GM18873 (cell line): Measurements from ENCODE around the gene KCNAB1.

Experiments
- ATAC-seq: cut with Tn5 transposase; IDR thresholded peaks from one replicate; pipeline ENCODE4 v1.9.1; 2021; ENCODE audit warnings: mild to moderate bottlenecking, moderate library complexity, moderate number of reproducible peaks; ENCODE audit not compliant: unreplicated experiment, low FRiP score

Gene KCNAB1

DNA sequence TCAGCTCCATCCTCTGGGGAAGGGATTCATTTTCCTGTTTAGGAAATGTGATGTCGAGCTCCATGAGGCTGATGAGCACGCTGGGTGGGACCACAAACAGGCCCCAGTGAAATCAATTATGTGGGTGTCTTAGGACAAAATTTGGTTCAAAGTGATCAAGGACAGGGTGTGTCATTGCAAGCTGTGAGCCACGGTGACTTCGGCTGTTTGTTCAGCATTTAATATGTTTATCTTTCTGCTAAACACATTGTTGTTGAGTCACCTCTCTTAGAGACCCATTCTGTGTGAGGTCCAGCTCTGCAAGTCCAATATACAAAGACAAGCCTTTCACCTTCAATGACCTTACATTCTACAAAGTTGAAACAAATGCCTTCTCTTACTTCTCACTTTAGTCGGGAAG lies 393.2 kb downstream of the KCNAB1 start:
- no peak for ATAC-seq

DNA sequence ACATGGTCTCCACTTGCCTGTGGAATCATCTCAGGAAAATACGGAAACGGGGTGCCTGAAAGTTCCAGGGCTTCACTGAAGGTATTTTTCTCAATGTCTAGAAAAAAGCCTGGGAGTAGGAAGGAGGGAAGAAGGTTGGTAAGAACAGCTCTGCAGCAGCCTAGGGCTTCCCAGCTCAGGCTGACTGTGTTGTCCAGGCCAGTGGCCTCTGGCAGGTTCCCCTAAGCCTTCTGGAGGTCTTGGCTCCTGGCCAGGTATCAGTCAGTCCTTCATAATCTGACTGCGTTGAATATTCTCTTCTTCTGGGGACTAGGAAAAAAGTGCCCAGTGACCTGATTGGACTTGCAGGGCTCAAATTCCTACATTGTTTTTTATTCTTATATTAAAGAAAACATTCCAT lies 395.9 kb downstream of the KCNAB1 start:
- ATAC-seq = no peak

DNA sequence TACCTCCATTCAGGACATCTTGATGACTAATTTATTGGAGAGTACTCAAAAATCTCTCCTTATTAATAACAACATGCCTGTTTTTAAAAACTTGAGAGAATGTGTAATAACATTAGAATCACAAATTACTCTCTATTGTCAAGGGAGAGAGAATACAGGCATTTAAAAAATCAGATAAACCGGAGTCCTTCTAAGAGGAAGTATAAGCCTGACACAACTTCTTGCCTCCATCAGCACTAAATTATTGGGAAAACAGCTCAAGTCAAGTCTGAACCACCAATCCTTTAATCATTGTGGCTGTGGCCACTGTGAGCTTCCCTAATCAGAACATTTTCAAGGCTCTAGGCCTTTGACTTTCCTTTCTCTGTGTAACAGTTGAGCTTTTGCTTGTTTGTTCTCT lies 396.6 kb downstream of the KCNAB1 start:
- ATAC-seq = no peak

DNA sequence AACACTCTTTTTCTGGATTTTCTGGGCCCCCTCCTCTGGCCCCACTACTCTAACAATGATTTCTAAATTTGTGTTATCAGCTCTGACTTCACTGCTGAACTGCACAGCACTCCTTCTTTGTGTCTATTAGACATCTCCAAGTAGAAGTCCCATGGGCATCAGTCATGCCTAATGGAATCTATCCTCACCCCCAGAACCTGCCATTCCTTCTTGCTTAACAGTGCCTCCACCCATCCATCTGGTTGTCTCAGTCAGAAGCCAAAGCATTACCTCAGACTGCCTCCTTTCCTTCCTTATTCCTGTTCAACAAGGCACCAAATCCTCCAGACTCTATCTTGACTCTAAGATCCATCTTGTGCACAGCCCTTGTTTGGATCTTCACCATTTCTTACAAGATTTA lies 398.3 kb downstream of the KCNAB1 start:
- no peak for ATAC-seq

DNA sequence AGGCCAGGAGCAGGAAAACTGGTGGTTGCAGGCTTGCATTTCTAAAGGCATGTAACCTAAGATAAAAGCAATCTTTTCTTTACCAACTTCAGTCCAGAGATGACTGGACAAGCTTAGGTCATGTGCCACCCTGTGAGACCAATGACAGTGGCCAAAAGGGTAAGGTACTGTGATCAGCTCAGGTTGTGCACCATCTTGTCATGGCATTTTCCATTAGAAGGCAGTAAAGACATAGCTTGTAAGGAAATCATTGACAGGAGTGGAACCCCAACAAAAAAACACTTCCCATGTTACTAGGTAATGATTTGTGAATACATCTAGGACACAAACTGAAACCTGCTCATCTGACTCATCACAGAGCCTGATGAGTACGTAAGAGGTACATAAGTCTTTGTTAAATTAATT lies 399.4 kb downstream of the KCNAB1 start:
- peak; percentile 85 for ATAC-seq

DNA sequence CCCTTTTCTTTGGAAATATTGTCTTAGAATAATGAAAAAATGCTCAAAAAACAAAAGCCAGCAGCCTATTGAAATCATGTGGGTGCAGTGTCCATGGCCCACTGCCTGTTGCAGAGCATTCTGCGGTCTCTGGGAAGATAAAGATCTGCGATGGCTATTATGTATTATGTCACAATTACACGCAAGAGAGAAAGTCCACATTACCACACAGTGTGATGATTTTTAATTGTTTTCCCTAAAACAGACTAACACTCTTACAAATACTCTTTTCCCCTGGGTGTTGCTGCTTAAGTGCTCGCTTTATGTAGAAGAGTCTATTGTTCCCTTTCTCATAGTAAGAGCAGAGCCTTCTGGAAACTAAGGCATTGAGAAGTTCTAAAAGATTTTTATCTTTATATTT lies 402.3 kb downstream of the KCNAB1 start:
- ATAC-seq = no peak

DNA sequence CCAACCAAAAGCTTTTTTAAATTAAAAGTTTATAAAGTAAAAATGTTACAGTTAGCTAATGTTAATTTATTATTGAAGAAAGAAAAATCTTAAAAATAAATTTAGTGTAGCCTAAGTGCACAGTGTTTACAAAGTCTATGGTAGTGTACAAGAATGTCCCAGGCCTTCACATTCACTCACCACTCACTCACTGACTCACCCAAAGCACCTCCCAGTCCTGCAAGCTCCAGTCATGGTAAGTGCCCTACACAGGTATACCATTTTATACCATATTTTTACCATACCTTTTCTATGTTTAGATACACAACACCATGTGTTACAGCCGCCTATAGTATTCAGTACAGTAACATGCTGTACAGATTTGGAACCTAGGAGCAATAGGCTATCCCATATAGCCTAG lies 405.4 kb downstream of the KCNAB1 start:
- no peak for ATAC-seq

DNA sequence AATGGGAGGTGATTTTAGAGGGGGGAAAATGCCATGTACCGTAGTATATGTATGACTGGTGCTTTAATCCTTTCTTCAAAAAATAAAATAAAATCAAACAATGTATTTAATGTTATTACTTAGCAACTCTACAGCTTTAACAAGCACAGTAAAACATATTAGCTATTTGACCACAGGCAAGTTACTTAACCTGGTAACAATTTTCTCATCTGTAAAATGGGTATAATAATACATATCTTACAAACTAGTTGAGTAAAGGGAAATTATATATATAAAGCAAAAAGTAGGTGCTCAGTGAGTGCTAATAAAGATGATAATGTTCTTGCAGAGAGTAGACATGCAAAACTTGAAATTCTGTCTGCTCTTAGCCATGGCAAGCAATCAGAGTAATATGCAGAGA lies 406.7 kb downstream of the KCNAB1 start:
- no peak for ATAC-seq

DNA sequence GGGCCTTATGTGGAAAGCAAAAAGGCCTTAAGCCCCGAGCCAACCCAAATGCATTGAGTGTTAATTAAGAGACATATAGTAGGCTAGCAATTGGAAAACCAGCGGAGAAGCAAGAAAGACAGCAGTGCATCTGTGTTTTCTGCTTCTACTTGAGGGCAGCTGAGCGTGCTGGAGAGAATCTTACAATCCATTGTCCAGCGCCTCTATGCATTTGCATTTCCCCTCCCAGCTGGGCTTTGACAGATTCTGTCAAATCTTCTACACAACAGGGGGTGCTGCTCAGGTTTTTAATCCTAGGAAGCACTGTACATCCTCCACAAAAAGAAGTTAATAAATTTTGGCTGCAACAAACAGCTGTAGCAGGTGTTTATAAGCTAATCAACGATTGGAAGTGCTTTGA lies 410.6 kb downstream of the KCNAB1 start:
- no peak for ATAC-seq

DNA sequence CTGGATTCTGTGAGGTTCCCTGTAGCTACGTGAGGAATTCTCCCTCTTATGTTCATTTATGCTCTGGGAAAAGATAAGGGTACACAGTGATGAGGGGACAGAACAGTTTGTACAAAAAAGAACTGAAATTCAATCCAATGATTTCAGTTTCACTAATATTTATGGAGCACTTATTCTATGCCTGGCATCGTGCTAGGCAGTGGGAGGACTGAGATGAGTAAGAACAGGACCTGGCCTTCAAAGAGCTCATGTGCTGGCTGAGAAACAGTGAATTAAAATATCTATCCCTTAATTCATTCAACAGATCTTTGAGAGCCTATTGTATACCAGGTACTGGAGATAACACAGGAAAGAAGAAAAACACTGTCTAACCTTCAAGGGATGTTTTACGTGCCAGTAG lies 412.4 kb downstream of the KCNAB1 start:
- ATAC-seq = no peak

DNA sequence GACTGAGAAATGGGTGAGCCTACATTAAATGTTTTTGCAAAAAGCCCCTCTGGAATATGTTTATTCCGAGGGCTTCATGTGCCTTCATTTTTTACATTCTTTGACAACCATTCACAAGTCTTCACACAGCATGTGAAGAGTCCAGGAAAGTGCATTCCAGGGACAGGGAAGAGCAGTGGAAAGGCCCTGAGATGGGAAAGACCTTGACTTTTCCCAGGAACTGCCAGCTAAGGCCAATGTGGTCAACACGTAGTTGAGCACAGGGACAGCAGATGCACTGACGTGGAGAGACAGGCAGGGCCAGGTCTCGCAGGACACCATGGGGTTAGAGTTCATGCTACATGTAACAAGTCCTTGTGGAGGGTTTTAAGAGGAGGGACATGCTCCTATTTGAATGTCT lies 412.8 kb downstream of the KCNAB1 start:
- no peak for ATAC-seq

DNA sequence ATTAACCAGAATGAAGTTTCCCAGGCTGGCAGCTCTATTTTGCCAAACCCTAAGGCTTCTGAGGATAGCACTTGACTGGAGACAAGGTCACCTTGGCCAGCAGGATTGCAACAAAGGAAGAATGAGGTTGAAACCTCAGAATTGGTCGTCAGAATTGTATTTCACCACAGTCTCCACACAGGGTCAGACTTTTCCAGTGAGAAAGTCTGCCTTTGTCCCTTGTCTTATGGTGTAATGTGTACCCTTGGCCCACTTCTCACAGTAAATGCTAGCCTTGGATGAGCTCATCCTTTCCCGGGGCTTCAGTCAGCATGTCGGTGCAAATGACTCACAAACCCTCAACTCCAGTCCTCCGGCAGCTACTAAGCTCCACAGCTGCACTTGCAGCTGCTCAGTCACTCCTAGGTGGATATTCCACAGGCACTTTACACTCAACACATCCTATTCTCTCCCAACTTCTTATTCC lies 414.8 kb downstream of the KCNAB1 start:
- ATAC-seq = no peak

DNA sequence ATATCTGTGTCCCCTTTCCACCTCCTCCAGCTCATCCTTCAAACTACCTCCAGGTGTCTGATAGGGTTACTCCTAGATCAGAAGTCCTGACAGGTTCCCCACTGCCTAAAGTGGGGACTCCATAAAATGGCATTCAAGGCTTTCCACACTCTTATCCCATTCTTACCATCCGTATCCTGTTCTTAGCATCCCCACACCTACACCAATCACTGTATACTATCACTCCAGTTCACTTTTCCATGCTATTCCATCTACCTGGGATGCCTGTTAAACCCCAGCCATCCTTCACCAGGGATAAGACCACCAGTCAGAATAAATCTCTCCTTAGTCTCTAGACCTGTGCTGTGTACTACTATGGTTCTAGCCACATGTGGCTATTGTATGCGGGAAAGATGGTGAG lies 415.4 kb downstream of the KCNAB1 start:
- no peak for ATAC-seq

DNA sequence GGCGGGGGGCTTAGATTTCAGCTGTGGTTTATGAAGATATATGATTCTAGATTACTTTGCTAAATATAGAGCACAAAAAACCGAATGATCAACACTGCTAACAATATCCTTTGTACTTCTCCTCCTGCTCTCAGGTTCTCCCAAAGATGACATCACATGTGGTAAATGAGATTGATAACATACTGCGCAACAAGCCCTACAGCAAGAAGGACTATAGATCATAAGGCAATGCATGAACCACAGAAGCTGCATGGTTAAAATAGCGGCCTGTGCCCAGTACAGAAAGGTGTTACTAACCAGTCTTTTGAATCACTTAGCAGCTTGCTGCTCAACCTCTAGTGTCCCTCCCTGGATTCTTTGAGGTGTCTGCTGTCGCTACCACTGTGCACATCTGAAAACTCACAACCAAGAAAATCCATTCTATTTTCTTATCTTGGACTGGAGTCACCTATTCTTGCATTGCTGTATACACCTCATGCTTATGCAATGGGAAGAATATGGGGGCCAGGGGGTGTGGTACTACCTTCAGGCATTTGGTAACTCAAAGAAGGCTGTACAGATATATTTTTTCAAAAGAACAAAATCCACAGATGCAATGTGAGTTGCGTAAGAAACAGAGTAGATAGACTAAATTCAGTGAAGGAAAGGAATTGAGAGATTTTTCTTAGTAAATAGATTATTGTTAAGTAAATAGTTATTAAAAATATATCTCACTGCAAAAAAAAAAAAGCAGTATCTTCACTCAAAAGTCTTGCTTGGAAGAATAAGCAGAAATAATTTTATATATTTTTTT lies 416.3 kb downstream of the KCNAB1 start:
- ATAC-seq = no peak

DNA sequence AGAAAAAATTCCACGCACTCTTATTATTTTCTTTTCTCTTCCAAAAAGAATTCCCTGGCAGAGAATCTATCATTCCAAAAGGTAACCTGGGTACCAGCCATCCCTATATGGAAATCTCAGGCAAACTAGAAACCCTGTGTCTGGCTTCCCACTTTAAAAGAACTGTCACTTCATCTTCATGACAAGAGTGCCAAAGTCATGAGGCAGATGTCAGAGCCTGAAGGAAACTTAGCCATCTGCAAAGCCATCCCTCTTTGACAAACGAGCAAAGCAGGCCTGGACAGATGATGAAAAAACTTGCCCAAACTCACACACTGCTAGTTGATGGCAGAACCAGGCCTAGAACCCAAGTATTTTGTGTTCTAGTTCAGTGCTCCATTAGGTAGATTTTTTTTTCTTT lies 418.7 kb downstream of the KCNAB1 start:
- no peak for ATAC-seq

DNA sequence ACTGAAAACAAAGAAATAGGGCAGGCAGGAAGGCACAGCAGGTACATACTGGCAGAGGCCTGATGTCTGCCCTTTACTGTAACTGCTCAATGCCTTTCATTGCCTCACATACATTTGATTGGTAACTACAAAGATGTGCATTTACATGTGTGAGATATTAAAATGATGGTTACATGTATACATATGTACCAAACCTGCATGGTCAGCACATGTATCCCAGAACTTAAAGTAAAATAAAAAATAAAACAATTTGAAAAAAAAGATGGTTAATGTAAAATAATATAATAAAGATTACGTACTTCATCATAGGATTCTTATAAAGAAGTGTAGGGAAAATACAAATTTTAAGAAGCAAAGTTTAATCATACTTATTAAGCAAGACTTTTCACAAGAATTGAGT lies 419.4 kb downstream of the KCNAB1 start:
- no peak for ATAC-seq

DNA sequence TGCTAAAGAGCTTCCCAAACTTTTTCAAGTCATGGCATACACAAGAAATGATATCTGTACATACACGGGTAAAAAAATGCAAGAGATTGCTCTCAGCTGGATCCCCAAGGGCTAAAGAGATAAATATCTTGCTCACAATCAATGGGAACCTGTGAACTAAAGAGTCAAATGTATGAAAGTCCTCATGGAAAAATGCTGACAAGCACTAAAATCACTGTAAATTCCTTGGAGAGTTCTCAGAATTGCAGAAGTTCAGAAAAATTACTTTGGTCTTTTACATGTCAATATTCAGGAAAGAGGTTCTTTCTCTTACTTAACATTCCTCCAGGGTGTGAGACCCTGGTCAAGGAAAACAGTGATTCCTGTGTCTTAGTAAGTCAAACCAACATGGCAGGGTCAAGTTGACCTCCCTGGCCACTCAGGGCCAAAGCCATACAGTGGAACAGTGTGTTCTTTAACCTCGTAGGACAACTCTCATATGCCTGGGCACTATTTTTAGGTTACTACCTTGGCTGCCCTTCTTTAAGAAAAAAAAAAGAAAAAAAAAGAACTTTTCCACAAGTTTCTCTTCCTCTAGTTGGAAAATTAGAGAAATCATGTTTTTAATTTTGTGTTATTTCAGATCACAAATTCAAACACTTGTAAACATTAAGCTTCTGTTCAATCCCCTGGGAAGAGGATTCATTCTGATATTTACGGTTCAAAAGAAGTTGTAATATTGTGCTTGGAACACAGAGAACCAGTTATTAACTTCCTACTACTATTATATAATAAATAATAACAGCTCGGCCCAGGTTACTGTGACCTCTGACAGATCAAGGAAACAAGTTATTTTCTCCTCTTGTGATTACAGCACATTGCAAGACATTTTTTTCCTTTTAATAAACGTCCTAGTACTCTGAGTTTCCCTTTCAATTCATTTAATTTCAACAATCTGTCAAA lies 422.0 kb downstream of the KCNAB1 start:
- ATAC-seq = no peak

DNA sequence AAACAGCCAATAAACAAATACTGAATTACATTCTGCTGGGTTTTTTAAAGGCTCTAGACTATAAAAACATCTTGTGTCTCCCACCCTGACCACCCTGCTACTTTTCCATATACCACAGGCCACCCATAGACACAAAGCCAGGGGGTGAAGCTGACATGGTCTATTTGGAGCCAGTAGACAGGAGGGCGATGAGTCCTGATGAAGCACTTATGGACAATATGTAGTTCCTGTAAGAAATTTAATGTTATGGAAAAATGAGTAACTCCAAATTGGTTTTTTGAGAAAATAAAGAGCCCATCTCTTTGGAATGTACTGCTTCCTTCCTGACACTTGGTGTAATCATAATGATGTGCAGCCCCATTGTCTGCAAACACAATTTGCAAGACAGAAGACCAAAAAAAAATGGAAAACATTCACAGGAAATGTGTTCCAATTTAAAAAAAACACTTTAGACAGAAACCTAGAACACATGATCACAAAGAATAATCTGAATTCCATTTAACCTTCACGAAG lies 422.7 kb downstream of the KCNAB1 start:
- no peak for ATAC-seq

DNA sequence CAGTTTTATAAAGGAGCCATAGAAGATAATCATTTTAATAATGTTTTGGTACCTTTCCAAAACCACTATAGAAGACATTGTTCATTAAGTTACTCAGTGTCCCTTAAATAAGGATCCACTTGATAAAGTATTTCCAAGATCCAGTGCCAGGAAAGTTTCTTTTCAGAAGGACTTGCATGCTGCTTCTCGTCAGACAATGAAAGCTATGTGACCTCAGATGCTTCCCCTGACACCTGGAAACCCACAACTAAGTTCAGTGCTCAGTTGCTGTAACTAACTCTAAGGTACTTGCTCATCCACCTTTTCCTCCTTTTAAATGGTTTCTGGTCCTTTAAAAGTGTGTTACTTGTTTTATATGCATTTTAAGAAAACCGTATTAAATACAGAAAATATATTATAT lies 427.3 kb downstream of the KCNAB1 start:
- no peak for ATAC-seq

DNA sequence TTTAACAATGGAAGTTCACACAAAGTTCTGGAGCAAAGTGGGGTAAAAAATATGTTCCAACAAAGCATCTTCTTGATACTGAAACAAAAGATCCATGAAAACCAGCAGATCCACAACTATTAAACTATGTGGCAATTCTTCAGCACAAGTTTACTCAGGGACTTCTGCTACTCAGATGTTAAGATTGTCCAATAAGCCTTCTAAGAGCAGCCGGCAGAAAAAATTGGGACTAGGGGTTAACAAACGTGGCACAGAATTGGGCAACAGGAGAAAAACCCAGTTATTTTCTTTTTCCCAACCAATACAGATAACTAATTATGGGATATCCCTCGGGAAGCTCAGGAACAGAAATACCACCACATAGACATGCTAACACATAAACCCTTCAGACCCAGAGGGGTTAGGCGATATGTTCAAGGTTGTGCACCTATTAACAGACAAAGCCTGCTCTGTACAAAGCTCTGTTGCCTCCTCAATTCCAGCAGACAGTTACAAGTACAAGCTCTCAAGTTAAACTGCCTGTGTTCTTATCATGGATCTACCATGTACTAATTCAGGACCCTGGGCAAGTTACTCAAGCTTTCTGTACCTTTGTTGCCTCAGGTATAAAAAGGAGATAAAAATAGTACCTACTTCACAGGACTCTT lies 427.8 kb downstream of the KCNAB1 start:
- ATAC-seq = no peak

DNA sequence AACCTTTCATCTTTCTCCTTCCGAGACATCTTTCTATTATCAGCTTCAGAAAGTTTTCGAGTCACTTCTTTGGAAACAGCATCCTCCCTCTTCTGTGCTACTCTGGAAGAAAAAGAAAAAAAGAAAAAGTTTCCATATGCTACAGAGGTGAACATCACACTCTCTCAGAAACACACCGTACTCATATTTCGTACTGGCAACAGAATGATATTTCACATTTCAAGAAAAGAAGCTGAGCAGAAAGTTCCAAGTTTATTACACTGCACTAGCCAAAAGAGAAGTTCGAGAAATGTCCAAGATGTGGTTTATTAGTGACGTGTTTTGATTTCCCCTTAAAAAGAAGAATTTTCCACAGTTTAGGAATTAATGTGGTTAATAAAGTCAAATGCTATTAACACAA lies 428.5 kb downstream of the KCNAB1 start:
- no peak for ATAC-seq
